C4-2B (cell line): ENCODE results near the gene SUMO2.

Source experiments
- H3K27ac ChIP-seq: fragments of 450-650 bp; 2 replicates; pipeline ENCODE4 v1.5.1; 2017
- CTCF ChIP-seq: fragments of 450-650 bp; conservative IDR thresholded peaks from 2 replicates; pipeline ENCODE4 v1.5.1; 2017; ENCODE audit warnings: mild to moderate bottlenecking
- ZFX ChIP-seq: fragments of 450-650 bp; IDR thresholded peaks from 2 replicates; pipeline ENCODE4 v1.6.1; 2017

SUMO2 gene

GRCh38 chr17:75182569-75183436 lies at the start of gene SUMO2:
TSS of gene SUMO2 (minus strand) at chr17:75182959. CDS start at chr17:75182834, 125 bp downstream.
- peak; percentile 68; the same call in 1 of the 2 replicates for TF ChIP-seq ZFX
- no peak; the same call in 1 of the 2 replicates for TF ChIP-seq CTCF

GRCh38 chr17:75231741-75232464 lies 49.1 kb upstream of the SUMO2 start:
- TF ChIP-seq ZFX: no peak
- TF ChIP-seq CTCF: no peak
- no peak overlapping the region for H3K27ac ChIP-seq

More at GRCh38 chr17:75182569-75183436, at the start of gene SUMO2:
- H3K27ac ChIP-seq: peak within 1 kb of the TSS; percentile 97

GRCh38 chr17:75231071-75231470 lies 48.3 kb upstream of the SUMO2 start:
- TF ChIP-seq CTCF (no peak), ZFX (no peak)
- no peak overlapping the region for H3K27ac ChIP-seq

GRCh38 chr17:75228847-75229246 lies 46.1 kb upstream of the SUMO2 start:
- peak overlapping the region; percentile 8; the same call in 1 of the 2 replicates for H3K27ac ChIP-seq
- TF ChIP-seq ZFX: no peak
- no peak for TF ChIP-seq CTCF

GRCh38 chr17:75228305-75228704 lies 45.5 kb upstream of the SUMO2 start:
- TF ChIP-seq CTCF (no peak), ZFX (no peak)
- peak overlapping the region; percentile 8; the same call in 1 of the 2 replicates for H3K27ac ChIP-seq

GRCh38 chr17:75227729-75228128 lies 45.0 kb upstream of the SUMO2 start:
- H3K27ac ChIP-seq: peak overlapping the region; percentile 40
- no peak for TF ChIP-seq ZFX
- TF ChIP-seq CTCF: no peak

GRCh38 chr17:75225016-75225415 lies 42.3 kb upstream of the SUMO2 start:
- no peak overlapping the region for H3K27ac ChIP-seq
- TF ChIP-seq ZFX (no peak), CTCF (no peak)
